HEK293T (cell line): Measurements from ENCODE around the gene GKAP1.
"Not testable (repeated sequence)": the region's sequence is repeated elsewhere in the genome, so short reads cannot be mapped to it uniquely, and the experiment has no call there.

ENCODE experiments used
- BHLHE40 ChIP-seq: fragments of 450-650 bp; IDR thresholded peaks from 2 replicates; pipeline ENCODE4 v1.6.1; 2016; ENCODE audit warnings: mild to moderate bottlenecking, moderate library complexity, borderline replicate concordance
- FOXK2 ChIP-seq: fragments of 450-650 bp; IDR thresholded peaks from 2 replicates; pipeline ENCODE4 v1.6.1; 2016; ENCODE audit warnings: mild to moderate bottlenecking
- FOXM1 ChIP-seq: fragments of 450-650 bp; IDR thresholded peaks from 2 replicates; pipeline ENCODE4 v1.6.1; 2017; ENCODE audit warnings: mild to moderate bottlenecking, borderline replicate concordance
- HDGF ChIP-seq: fragments of 450-650 bp; IDR thresholded peaks from 2 replicates; pipeline ENCODE4 v1.6.1; 2017; ENCODE audit warnings: antibody characterized with exemption, borderline replicate concordance
- L3MBTL2 ChIP-seq: fragments of 450-650 bp; conservative IDR thresholded peaks from 2 replicates; pipeline ENCODE4 v1.6.1; 2016; ENCODE audit warnings: mild to moderate bottlenecking
- SP1 ChIP-seq: fragments of 450-650 bp; IDR thresholded peaks from 2 replicates; pipeline ENCODE4 v1.6.1; 2017

DNA sequence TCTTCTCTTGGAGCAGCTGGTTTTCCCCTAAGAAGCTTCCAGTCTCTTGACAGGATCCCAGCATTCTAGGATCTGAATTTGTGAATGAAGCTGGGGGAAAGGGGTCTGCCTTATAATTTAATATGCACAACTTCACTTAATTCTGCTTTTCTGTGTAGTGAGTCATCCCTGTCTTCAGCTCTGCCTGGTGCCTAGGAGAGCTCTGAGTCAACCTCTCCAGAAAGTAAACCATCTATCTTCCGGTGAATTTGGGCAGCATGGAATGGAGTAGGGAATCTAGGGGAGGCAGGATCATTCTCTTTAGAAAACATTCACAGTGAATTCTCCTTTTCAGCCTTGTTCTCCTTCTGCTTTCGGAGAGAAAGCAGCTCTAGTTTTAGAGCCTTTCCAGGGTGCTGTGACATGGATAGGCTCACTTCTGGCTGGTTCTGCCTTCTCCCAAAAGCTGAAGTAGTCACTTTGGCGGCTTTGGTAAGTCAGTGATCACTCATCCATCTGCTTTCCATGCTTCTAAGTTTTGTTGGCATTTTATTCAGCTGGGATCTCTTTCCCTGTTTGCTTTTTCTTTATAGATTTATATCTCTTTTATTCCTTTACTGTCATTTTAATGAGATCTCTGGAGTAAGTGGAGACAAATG lies 7.5 kb upstream of the GKAP1 start:
- not testable (repeated sequence) for TF ChIP-seq FOXM1, SP1, FOXK2, L3MBTL2, BHLHE40, HDGF
